ENCODE results near the gene KRTAP10-6.

The KRTAP10-6 gene

DNA sequence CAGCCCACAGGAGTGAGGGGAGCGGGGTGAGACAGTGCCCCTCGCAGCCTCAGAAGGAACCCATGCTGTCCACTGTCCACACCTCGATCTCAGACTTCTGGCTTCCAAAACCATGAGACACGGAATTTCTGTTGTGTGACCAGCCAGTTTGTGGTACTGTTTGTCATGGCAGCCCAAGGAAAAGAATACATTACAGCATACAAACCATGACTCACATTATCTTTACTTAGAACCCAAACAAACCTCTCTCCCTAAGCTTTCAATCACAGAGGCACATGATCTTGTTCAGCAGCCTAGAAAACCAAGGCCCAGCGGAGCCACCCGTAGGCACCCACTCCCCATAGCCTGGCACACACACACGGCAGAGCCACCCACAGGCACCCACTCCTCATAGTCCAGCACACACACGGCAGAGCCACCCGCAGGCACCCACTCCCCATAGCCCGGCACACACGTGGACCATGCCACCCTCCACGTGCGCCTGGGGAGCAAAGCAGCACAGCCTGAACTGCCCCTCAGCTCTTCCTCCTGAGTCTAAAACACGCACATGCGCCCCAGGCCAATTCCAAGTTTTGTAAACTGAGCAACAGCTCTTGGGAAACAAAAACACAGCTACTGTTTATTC lies 19.2 kb downstream of the KRTAP10-6 start:
- no peak overlapping the region for H3K4me2 ChIP-seq (ENCODE audit: low read depth, low read length, poor library complexity, severe bottlenecking)
- no peaks in the 10 kb centered on the region for H3K36me3 ChIP-seq (ENCODE audit: low read length)
- no peak overlapping the region for H3K9ac ChIP-seq (ENCODE audit: low read length)
- H2AFZ ChIP-seq (ENCODE audit: low read depth, low read length, severe bottlenecking): no peak overlapping the region
- H4K20me1 ChIP-seq (ENCODE audit: low read depth, low read length): no peaks in the 10 kb centered on the region
- H3K79me2 ChIP-seq (ENCODE audit: insufficient read depth, low read length): no peaks in the 10 kb centered on the region
- no peaks in the 10 kb centered on the region for H3F3A ChIP-seq (ENCODE audit: insufficient read depth)
- H3K27ac ChIP-seq (ENCODE audit: low read depth, low read length): no peak overlapping the region
- H3K4me3 ChIP-seq (ENCODE audit: insufficient read depth, low read length, poor library complexity, severe bottlenecking): no peak overlapping the region
- H3K27me3 ChIP-seq (ENCODE audit: low read length): no peaks in the 10 kb centered on the region
- H3K9me3 ChIP-seq (ENCODE audit: insufficient read depth, low read length): no peaks in the 10 kb centered on the region
- TF ChIP-seq CTCF (IDR thresholded peaks at IDR 0.05; ENCODE audit: insufficient read depth, low read length, poor library complexity, severe bottlenecking) (no peak), EZH2phosphoT487 (conservative IDR thresholded peaks at IDR 0.05; ENCODE audit: low read length) (no peak)
- H3K9me2 ChIP-seq (replicated peaks; ENCODE audit: insufficient read depth, low read length): no peaks in the 10 kb centered on the region

DNA sequence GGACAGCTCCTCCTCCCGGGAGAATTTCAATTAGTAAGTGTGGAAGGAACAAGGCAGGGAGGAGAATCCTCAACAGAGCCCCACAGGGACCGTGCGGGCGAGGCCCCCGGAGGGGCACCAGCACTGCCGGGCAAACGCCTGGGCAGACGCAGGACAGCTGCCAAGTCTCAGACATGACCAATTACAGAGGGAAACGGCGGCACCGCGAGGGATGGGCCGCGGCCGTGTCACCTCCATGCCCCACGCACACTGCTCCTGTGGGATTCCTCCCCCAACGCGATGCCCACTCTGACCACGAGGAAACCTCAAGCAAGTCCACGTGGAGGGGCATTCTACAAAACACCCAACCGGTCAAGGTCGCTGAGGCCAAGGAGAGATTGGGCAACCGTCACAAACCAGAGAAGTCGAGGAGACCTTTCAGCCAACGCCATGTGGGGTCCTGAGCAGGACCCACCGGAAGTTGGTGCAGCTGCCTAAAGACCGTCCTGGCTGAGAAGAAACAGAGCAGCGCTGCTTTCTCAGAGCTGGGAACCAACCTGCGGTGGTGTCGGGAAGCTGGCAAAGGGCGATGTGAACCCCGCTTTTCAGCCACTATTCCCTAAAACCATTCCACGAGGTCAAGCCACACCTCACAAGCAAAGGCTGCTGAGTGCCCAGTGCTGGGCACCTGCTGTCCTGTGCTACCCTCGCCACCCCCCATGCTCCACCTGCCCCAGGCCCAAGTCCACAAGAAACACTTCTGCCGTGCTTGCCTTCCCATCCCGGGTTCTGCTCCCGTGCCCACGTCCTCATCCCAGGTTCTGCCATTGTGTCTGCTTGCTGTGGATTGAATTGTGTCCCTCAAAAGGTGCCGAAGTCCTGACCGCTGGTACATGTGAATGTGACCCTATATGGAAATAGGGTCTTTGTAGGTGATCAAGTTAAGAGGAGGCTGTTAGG lies 20.2 kb downstream of the KRTAP10-6 start:
- Histone ChIP-seq H3F3A (ENCODE audit: insufficient read depth) (no peaks in the 10 kb centered on the region), H3K79me2 (ENCODE audit: insufficient read depth, low read length) (no peaks in the 10 kb centered on the region), H3K9me3 (ENCODE audit: insufficient read depth, low read length) (no peaks in the 10 kb centered on the region), H4K20me1 (ENCODE audit: low read depth, low read length) (no peaks in the 10 kb centered on the region), H3K9me2 (replicated peaks; ENCODE audit: insufficient read depth, low read length) (no peaks in the 10 kb centered on the region), H3K36me3 (ENCODE audit: low read length) (no peaks in the 10 kb centered on the region), H2AFZ (ENCODE audit: low read depth, low read length, severe bottlenecking) (no peak overlapping the region), H3K4me3 (ENCODE audit: insufficient read depth, low read length, poor library complexity, severe bottlenecking) (no peak overlapping the region), H3K4me2 (ENCODE audit: low read depth, low read length, poor library complexity, severe bottlenecking) (no peak overlapping the region), H3K9ac (ENCODE audit: low read length) (no peak overlapping the region), H3K27ac (ENCODE audit: low read depth, low read length) (no peak overlapping the region), H3K27me3 (ENCODE audit: low read length) (no peaks in the 10 kb centered on the region)
- no peak for TF ChIP-seq EZH2phosphoT487 (conservative IDR thresholded peaks at IDR 0.05; ENCODE audit: low read length)
- no peak for TF ChIP-seq CTCF (IDR thresholded peaks at IDR 0.05; ENCODE audit: insufficient read depth, low read length, poor library complexity, severe bottlenecking)

- TF ChIP-seq EZH2phosphoT487 (conservative IDR thresholded peaks at IDR 0.05; ENCODE audit: low read length) (no peak), CTCF (IDR thresholded peaks at IDR 0.05; ENCODE audit: insufficient read depth, low read length, poor library complexity, severe bottlenecking) (no peak)
- Histone ChIP-seq H3K4me3 (ENCODE audit: insufficient read depth, low read length, poor library complexity, severe bottlenecking) (no peak overlapping the region), H3K27me3 (ENCODE audit: low read length) (no peaks in the 10 kb centered on the region)
These were observed 21.0 kb downstream of the KRTAP10-6 start for GRCh38 chr21:44571296-44571695.

More at GRCh38 chr21:44571296-44571695, 21.0 kb downstream of the KRTAP10-6 start:
- no peaks in the 10 kb centered on the region for H4K20me1 ChIP-seq (ENCODE audit: low read depth, low read length)
- no peak overlapping the region for H3K27ac ChIP-seq (ENCODE audit: low read depth, low read length)
- H3K9ac ChIP-seq (ENCODE audit: low read length): no peak overlapping the region
- H3K9me2 ChIP-seq (replicated peaks; ENCODE audit: insufficient read depth, low read length): no peaks in the 10 kb centered on the region
- no peak overlapping the region for H2AFZ ChIP-seq (ENCODE audit: low read depth, low read length, severe bottlenecking)
- H3K9me3 ChIP-seq (ENCODE audit: insufficient read depth, low read length): no peaks in the 10 kb centered on the region
- no peak overlapping the region for H3K4me2 ChIP-seq (ENCODE audit: low read depth, low read length, poor library complexity, severe bottlenecking)
- no peaks in the 10 kb centered on the region for H3F3A ChIP-seq (ENCODE audit: insufficient read depth)
- no peaks in the 10 kb centered on the region for H3K79me2 ChIP-seq (ENCODE audit: insufficient read depth, low read length)
- H3K36me3 ChIP-seq (ENCODE audit: low read length): no peaks in the 10 kb centered on the region
